ENCODE results near the gene FAM168B. TPM values are rescaled to one million over a fixed set of nuclear protein-coding genes. Genes with fewer than 3 reads are reported as not detected.

FAM168B gene
- total RNA-seq, 1 experiment from 2014 or later: 81.4 TPM

- Mint-ChIP-seq H3K27me3 (ENCODE audit: low read depth) (no peaks in the 10 kb centered on the region), H3K4me3 (peak overlapping the region; percentile 84 to 85), H3K9me3 (no peaks in the 10 kb centered on the region; a peak in 1 of 5 replicates), H3K36me3 (ENCODE audit: insufficient read depth in 1 of 3, low read depth in 3 of 3) (peaks cover 24 to 38% (median 30%) of the 10 kb centered on the region in 3 experiments; a peak in 6 of 7 replicates), H3K27ac (peak overlapping the region; percentile 90 to 91 (median 91); a peak in 6 of 7 replicates), H3K4me1 (peaks cover 4 to 7% of the 10 kb centered on the region in 2 experiments; a peak in 2 of 4 replicates)
- Histone ChIP-seq H2BK15ac (ENCODE audit: low read depth, low read length) (no peak overlapping the region), H2AK5ac (ENCODE audit: insufficient read length, low read length) (no peak overlapping the region), H3K27me3 (ENCODE audit: insufficient read depth, low read length) (no peaks in the 10 kb centered on the region), H2BK20ac (ENCODE audit: low read depth, low read length, poor library complexity, severe bottlenecking) (no peak overlapping the region), H3T11ph (ENCODE audit: low read length) (no peak overlapping the region), H2BK5ac (ENCODE audit: insufficient read length, low read length) (no peak overlapping the region), H3K4ac (ENCODE audit: low read depth, low read length) (no peak overlapping the region), H2AFZ (ENCODE audit: low read length) (no peak overlapping the region), H3K9ac (ENCODE audit: extremely low read depth, insufficient read length, low read length) (peak overlapping the region; percentile 86), H2BK12ac (ENCODE audit: insufficient read length, low read depth, low read length) (no peak overlapping the region), H3K9me3 (ENCODE audit: control insufficient read depth, low read depth, low read length) (no peaks in the 10 kb centered on the region), H3K79me1 (ENCODE audit: insufficient read depth, low read depth, low read length, poor library complexity, severe bottlenecking) (peaks cover 3% of the 10 kb centered on the region), H4K8ac (replicated peaks; ENCODE audit: insufficient read length, low read depth, low read length) (no peak overlapping the region), H3K27ac (ENCODE audit: insufficient read length, low read depth, low read length) (peak overlapping the region; percentile 21), H3K23ac (ENCODE audit: insufficient read length, low read depth, low read length) (no peak overlapping the region), H2BK120ac (ENCODE audit: low read depth, low read length, poor library complexity, severe bottlenecking) (no peak overlapping the region), H3K18ac (ENCODE audit: insufficient read length, low read depth, low read length) (no peak overlapping the region), H3K4me2 (ENCODE audit: insufficient read depth, insufficient read length, low read length) (peak overlapping the region; percentile 46), H3K56ac (ENCODE audit: insufficient read length, low read depth, low read length) (no peak overlapping the region), H3K23me2 (ENCODE audit: insufficient read length, low read depth, low read length, poor library complexity, severe bottlenecking) (no peaks in the 10 kb centered on the region), H3K14ac (ENCODE audit: insufficient read depth, low read length) (peak overlapping the region; percentile 76; the same call in 1 of the 2 replicates), H4K5ac (ENCODE audit: insufficient read length, low read depth, low read length) (no peak overlapping the region), H3K79me2 (ENCODE audit: insufficient read depth, low read length) (peaks cover 32% of the 10 kb centered on the region; the same call in 1 of the 2 replicates), H4K91ac (ENCODE audit: insufficient read length, low read depth, low read length) (no peak overlapping the region), H4K20me1 (ENCODE audit: control insufficient read depth, insufficient read depth, insufficient read length) (no peaks in the 10 kb centered on the region), H3K4me1 (ENCODE audit: insufficient read depth, low read length) (no peaks in the 10 kb centered on the region)
- TF ChIP-seq, protein P1, sequence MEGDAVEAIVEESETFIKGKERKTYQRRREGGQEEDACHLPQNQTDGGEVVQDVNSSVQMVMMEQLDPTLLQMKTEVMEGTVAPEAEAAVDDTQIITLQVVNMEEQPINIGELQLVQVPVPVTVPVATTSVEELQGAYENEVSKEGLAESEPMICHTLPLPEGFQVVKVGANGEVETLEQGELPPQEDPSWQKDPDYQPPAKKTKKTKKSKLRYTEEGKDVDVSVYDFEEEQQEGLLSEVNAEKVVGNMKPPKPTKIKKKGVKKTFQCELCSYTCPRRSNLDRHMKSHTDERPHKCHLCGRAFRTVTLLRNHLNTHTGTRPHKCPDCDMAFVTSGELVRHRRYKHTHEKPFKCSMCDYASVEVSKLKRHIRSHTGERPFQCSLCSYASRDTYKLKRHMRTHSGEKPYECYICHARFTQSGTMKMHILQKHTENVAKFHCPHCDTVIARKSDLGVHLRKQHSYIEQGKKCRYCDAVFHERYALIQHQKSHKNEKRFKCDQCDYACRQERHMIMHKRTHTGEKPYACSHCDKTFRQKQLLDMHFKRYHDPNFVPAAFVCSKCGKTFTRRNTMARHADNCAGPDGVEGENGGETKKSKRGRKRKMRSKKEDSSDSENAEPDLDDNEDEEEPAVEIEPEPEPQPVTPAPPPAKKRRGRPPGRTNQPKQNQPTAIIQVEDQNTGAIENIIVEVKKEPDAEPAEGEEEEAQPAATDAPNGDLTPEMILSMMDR (conservative IDR thresholded peaks at IDR 0.05): no peak
- WGBS (ENCODE audit: extremely low coverage, insufficient read length, low lambda C conversion rate): no CpG with 5 or more reads among the region's 26 CpGs
- no peak for DNase-seq
Observed at GRCh38 chr2:131092458-131093005, 728 bp downstream of the FAM168B start.

Measured in H9 (cell line).